Thoracic aorta (tissue), 2 donors: Measurements from ENCODE around the gene FBLN7. TPM values are rescaled to one million over a fixed set of nuclear protein-coding genes. Genes with fewer than 3 reads are reported as not detected.

ENCODE experiments used
- ATAC-seq: fragments of 150-250 bp; one replicate; pipeline ENCODE4 v1.8.0; 2017; ENCODE audit warnings: low read depth; ENCODE audit not compliant: insufficient number of reproducible peaks, low FRiP score
- DNase-seq: peaks from one replicate; pipeline ENCODE4 v3.0.0-alpha.2; 2020; ENCODE audit warnings: low spot score
- H3K27ac ChIP-seq, 2 donors: fragments of 200-600 bp; sonication (generic); 1 replicate in 1 of 2; 2 replicates in 1 of 2; pipeline ENCODE4 v1.5.1; 2016; ENCODE audit warnings: mild to moderate bottlenecking in 2 of 2, moderate library complexity in 2 of 2
- H3K27me3 ChIP-seq: fragments of 200-600 bp; sonication (generic); replicated peaks from 2 replicates; pipeline ENCODE4 v1.6.0; 2016; ENCODE audit warnings: mild to moderate bottlenecking; ENCODE audit not compliant: insufficient read depth
- H3K36me3 ChIP-seq: fragments of 200-600 bp; sonication (generic); one replicate; pipeline ENCODE4 v1.5.1; 2016
- H3K4me1 ChIP-seq, 2 donors: fragments of 200-600 bp; sonication (generic); 1 replicate in 1 of 2; 2 replicates in 1 of 2; pipeline versions ENCODE4 v1.5.1 to v1.6.0; 2016; ENCODE audit warnings: low read depth in 2 of 2, mild to moderate bottlenecking in 1 of 2; ENCODE audit not compliant: control insufficient read depth in 1 of 2
- H3K4me3 ChIP-seq: fragments of 200-600 bp; sonication (generic); 2 replicates; pipeline ENCODE4 v1.5.1; 2016; ENCODE audit warnings: mild to moderate bottlenecking
- H3K9me3 ChIP-seq: fragments of 200-600 bp; sonication (generic); 2 replicates; pipeline ENCODE4 v1.5.1; 2016
- total RNA-seq, 2 donors: library from RNA; depleted of rRNA; stranded (reverse); fragments of >200 nt; gene quantifications; one replicate each; pipeline versions ENCODE4 v1.1.0 to v1.2.3, GENCODE V29; 2016
- TF ChIP-seq, protein P1 (sequence below): fragments of 200-600 bp; sonication (generic); IDR thresholded peaks from one replicate; pipeline ENCODE4 v1.5.1; 2019; ENCODE audit warnings: antibody characterized with exemption

FBLN7 gene
- total RNA-seq, 2 donors from 2014 or later = 5.1 to 15.6 TPM

GRCh38 chr2:112220186-112220585, 82.0 kb downstream of the FBLN7 start:
- no peak for ATAC-seq
- DNase-seq = no peak
- H3K27me3 ChIP-seq = no peaks in the 10 kb centered on the region
- H3K27ac ChIP-seq = no peak overlapping the region
- peaks cover 0 to 5% of the 10 kb centered on the region in 2 donors for H3K4me1 ChIP-seq
- H3K36me3 ChIP-seq = no peaks in the 10 kb centered on the region
- TF ChIP-seq, protein P1, sequence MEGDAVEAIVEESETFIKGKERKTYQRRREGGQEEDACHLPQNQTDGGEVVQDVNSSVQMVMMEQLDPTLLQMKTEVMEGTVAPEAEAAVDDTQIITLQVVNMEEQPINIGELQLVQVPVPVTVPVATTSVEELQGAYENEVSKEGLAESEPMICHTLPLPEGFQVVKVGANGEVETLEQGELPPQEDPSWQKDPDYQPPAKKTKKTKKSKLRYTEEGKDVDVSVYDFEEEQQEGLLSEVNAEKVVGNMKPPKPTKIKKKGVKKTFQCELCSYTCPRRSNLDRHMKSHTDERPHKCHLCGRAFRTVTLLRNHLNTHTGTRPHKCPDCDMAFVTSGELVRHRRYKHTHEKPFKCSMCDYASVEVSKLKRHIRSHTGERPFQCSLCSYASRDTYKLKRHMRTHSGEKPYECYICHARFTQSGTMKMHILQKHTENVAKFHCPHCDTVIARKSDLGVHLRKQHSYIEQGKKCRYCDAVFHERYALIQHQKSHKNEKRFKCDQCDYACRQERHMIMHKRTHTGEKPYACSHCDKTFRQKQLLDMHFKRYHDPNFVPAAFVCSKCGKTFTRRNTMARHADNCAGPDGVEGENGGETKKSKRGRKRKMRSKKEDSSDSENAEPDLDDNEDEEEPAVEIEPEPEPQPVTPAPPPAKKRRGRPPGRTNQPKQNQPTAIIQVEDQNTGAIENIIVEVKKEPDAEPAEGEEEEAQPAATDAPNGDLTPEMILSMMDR = no peak
- no peak overlapping the region for H3K4me3 ChIP-seq
- H3K9me3 ChIP-seq = no peaks in the 10 kb centered on the region

DNA sequence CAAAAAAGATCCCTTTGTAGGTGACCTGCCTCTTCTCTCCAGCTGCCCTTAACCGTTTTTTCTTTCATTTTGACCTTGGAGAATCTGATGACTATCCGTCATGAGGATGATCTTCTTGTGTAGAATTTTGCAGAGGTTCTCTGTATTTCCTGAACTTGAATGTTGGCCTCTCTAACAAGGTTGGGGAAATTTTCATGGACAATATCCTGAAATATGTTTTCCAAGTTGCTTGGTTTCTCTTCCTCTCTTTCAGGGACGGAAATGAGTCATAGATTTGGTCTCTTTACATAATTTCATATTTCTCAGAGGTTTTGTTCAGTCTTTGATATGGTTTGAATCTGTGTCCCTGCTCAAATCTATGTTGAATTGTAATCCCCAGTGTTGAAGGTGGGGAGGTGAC, 82.6 kb downstream of the FBLN7 start:
- Histone ChIP-seq H3K4me1 (peaks cover 0 to 5% of the 10 kb centered on the region in 2 donors), H3K9me3 (no peaks in the 10 kb centered on the region), H3K27me3 (no peaks in the 10 kb centered on the region), H3K27ac (no peak overlapping the region), H3K4me3 (no peak overlapping the region), H3K36me3 (no peaks in the 10 kb centered on the region)
- ATAC-seq (no peak), DNase-seq (no peak)
- TF ChIP-seq, protein P1 = no peak

GRCh38 chr2:112229348-112229747, 91.2 kb downstream of the FBLN7 start:
- no peak for ATAC-seq
- H3K4me1 ChIP-seq = peaks cover 0 to 10% of the 10 kb centered on the region in 2 donors
- H3K36me3 ChIP-seq = peaks cover 4% of the 10 kb centered on the region

DNA sequence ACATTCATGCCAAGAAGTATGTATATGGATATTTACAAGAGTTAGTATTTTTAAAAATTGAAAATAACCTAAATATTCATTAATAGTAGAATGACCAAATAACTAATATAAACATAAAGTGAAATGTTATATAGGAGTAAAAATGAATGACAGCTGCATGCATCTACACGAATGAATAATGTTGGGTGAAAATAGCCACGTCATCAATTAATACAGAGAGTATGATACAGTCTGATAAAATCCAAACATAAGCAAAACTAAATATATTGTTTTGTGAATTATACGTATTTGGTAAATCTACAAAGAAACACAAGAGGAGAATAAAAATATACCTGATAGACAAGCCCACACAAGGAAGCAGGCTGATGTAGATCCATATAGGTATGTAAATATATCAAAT, 92.2 kb downstream of the FBLN7 start:
- Histone ChIP-seq H3K4me1 (peaks cover 0 to 10% of the 10 kb centered on the region in 2 donors), H3K36me3 (peaks cover 4% of the 10 kb centered on the region), H3K27me3 (no peaks in the 10 kb centered on the region), H3K9me3 (no peaks in the 10 kb centered on the region), H3K27ac (no peak overlapping the region), H3K4me3 (no peak overlapping the region)
- ATAC-seq = no peak
- TF ChIP-seq, protein P1 = no peak
- no peak for DNase-seq

More at GRCh38 chr2:112229348-112229747, 91.2 kb downstream of the FBLN7 start:
- H3K9me3 ChIP-seq = no peaks in the 10 kb centered on the region
- TF ChIP-seq, protein P1 = no peak
- H3K27me3 ChIP-seq = no peaks in the 10 kb centered on the region
- no peak for DNase-seq
- no peak overlapping the region for H3K27ac ChIP-seq
- no peak overlapping the region for H3K4me3 ChIP-seq

Other genes starting within 250 kb of the FBLN7 start
- gene MERTK, start 239.8 kb upstream of the FBLN7 start, total RNA-seq = 10 to 100 TPM; 47.1 to 69.9 TPM
- gene TMEM87B, start 83.1 kb upstream of the FBLN7 start, total RNA-seq = 10 to 100 TPM; 26.1 to 35.3 TPM
- 1 to 10 TPM; 2.4 to 5.3 TPM for gene ZC3H8, start 116.7 kb downstream of the FBLN7 start, total RNA-seq
- 10 to 100 TPM in 1 of 2 donors, 1 to 10 TPM in 1; 6.9 to 10.6 TPM for gene ZC3H6, start 137.2 kb downstream of the FBLN7 start, total RNA-seq